B cell (primary cell): ENCODE data around the gene CFAP70. TPM values are rescaled to one million over a fixed set of nuclear protein-coding genes. Genes with fewer than 3 reads are reported as not detected.

ENCODE experiments used
- ATAC-seq: fragments of 200-7000 bp; cut with Tn5 transposase; one replicate; pipeline ENCODE4 v1.10.0; 2021; ENCODE audit warnings: low read depth, mild to moderate bottlenecking, moderate number of reproducible peaks, moderate library complexity
- CTCF ChIA-PET: fragments of 350-600 bp; sonication (Branson Sonifier 250); formaldehyde crosslinking; loops from one replicate; lab custom pipeline; 2021; ENCODE audit warnings: antibody characterized with exemption, inconsistent platforms; lab: Charles Lee
- POLR2A ChIA-PET: fragments of 350-600 bp; sonication (Branson Sonifier 250); formaldehyde crosslinking; loops from one replicate; lab custom pipeline; 2021; ENCODE audit warnings: antibody characterized with exemption; lab: Charles Lee
- DNase-seq: peaks from one replicate; pipeline ENCODE4 v3.0.0; 2013
- H2AFZ ChIP-seq: 2 replicates; pipeline ENCODE4 v1.6.1; 2012; ENCODE audit warnings: mild to moderate bottlenecking, low read depth, low read length; ENCODE audit not compliant: insufficient read depth, poor library complexity, severe bottlenecking
- H3K27ac ChIP-seq, 2 donors: 1 replicate in 1 of 2; 2 replicates in 1 of 2; pipeline ENCODE4 v1.5.1; 2012 to 2013; ENCODE audit warnings: low read length in 2 of 2, mild to moderate bottlenecking in 2 of 2, moderate library complexity in 1 of 2
- H3K27me3 ChIP-seq, 4 experiments: fragments of 200-600 bp in 1 of 4; sonication (generic) in 1 of 4; replicated peaks in 1 of 4; 1 replicate in 2 of 4; 2 replicates in 2 of 4; pipeline versions ENCODE4 v1.6.1 to v1.7.0; 2013 to 2016; ENCODE audit warnings: low read length in 3 of 4, mild to moderate bottlenecking in 2 of 4, mixed read lengths in 1 of 4, moderate library complexity in 1 of 4; ENCODE audit not compliant: insufficient read depth in 4 of 4, control insufficient read depth in 3 of 4; ENCODE audit errors: control extremely low read depth in 1 of 4
- H3K36me3 ChIP-seq, 2 experiments: replicated peaks in 1 of 2; 1 replicate in 1 of 2; 2 replicates in 1 of 2; pipeline versions ENCODE4 v1.6.1 to v1.7.1; 2013; ENCODE audit warnings: low read length in 1 of 2; ENCODE audit not compliant: insufficient read depth in 2 of 2, control insufficient read depth in 1 of 2; ENCODE audit errors: control extremely low read depth in 1 of 2, extremely low read depth in 1 of 2
- H3K4me1 ChIP-seq, 2 donors: fragments of 200-600 bp in 1 of 2; sonication (generic) in 1 of 2; 1 replicate in 1 of 2; 2 replicates in 1 of 2; pipeline versions ENCODE4 v1.5.1 to v1.6.1; 2013 to 2017; ENCODE audit warnings: low read length in 2 of 2; ENCODE audit not compliant: control insufficient read depth in 2 of 2, insufficient read depth in 2 of 2
- H3K4me2 ChIP-seq: replicated peaks from 2 replicates; pipeline ENCODE3; 2012; ENCODE audit warnings: mild to moderate bottlenecking, low read depth, low read length; ENCODE audit not compliant: poor library complexity, severe bottlenecking
- H3K4me3 ChIP-seq, 5 experiments: fragments of 200-600 bp in 1 of 5; sonication (generic) in 1 of 5; 1 replicate in 3 of 5; 2 replicates in 2 of 5; pipeline versions ENCODE4 v1.5.1 to v1.7.0; 2011 to 2016; ENCODE audit warnings: low read length in 4 of 5, mild to moderate bottlenecking in 4 of 5, low read depth in 2 of 5, control low read depth in 1 of 5, moderate library complexity in 1 of 5; ENCODE audit not compliant: insufficient read depth in 1 of 5; ENCODE audit errors: control extremely low read depth in 1 of 5, extremely low read depth in 1 of 5
- H3K79me2 ChIP-seq: fragments of 200-600 bp; sonication (generic); one replicate; pipeline ENCODE4 v1.6.0; 2016; ENCODE audit warnings: low read length; ENCODE audit not compliant: control insufficient read depth, insufficient read depth
- H3K9ac ChIP-seq: fragments of 200-600 bp; sonication (generic); 2 replicates; pipeline ENCODE4 v1.6.1; 2017; ENCODE audit warnings: mild to moderate bottlenecking, low read length, moderate library complexity
- H3K9me3 ChIP-seq, 3 donors: one replicate each; pipeline versions ENCODE4 v1.6.1 to v1.7.1; 2013; ENCODE audit warnings: low read length in 2 of 3; ENCODE audit not compliant: control insufficient read depth in 2 of 3, insufficient read depth in 1 of 3; ENCODE audit errors: control extremely low read depth in 1 of 3
- H4K20me1 ChIP-seq: 2 replicates; pipeline ENCODE4 v1.6.0; 2012; ENCODE audit warnings: mild to moderate bottlenecking, low read length; ENCODE audit not compliant: insufficient read depth, control insufficient read depth, poor library complexity, severe bottlenecking
- H3K27ac Mint-ChIP-seq: one replicate; pipeline ENCODE4 v1.8.0; 2021; ENCODE audit warnings: mixed read lengths
- H3K27me3 Mint-ChIP-seq: one replicate; pipeline ENCODE4 v1.8.0; 2021; ENCODE audit warnings: mixed read lengths
- H3K4me1 Mint-ChIP-seq: one replicate; pipeline ENCODE4 v1.8.0; 2021; ENCODE audit warnings: mixed read lengths
- H3K4me3 Mint-ChIP-seq: one replicate; pipeline ENCODE4 v1.8.0; 2021; ENCODE audit warnings: mixed read lengths
- H3K9me3 Mint-ChIP-seq: one replicate; pipeline ENCODE4 v1.8.0; 2022; ENCODE audit warnings: mixed read lengths; ENCODE audit not compliant: insufficient read depth
- EZH2 ChIP-seq: IDR thresholded peaks from 2 replicates; pipeline ENCODE4 v1.6.1; 2012; ENCODE audit warnings: borderline replicate concordance, low read depth, mild to moderate bottlenecking, moderate library complexity, low read length; ENCODE audit not compliant: insufficient read depth, poor library complexity, severe bottlenecking
- WGBS: methylation state at CpG from one replicate; pipeline ENCODE4 v1.1.5; 2013; ENCODE audit warnings: missing lambda C conversion rate; ENCODE audit not compliant: insufficient coverage; 5-methylcytosine and 5-hydroxymethylcytosine counted together
- intact Hi-C: fragments of 100-400 bp; cut with micrococcal nuclease; formaldehyde crosslinking; loops from one replicate; pipeline ENCODE4 v1.10.0; 2022
- polyA plus RNA-seq: library from polyadenylated mRNA; depleted of rRNA; stranded (reverse); fragments of >200 nt; gene quantifications from 2 replicates; pipeline ENCODE4 v1.2.3, GENCODE V29; 2012
- total RNA-seq, 2 donors: library from RNA; stranded (reverse); fragments of 120-200 nt in 1 of 2; gene quantifications; 1 replicate in 1 of 2; 2 replicates in 1 of 2; pipeline versions ENCODE4 v1.2.3 to v1.2.4, GENCODE V29; 2013 to 2022
- TF ChIP-seq, protein P1 (sequence below): fragments of 200-600 bp; IDR thresholded peaks from one replicate; pipeline ENCODE4 v1.8.0; 2022; ENCODE audit warnings: antibody characterized with exemption, mild to moderate bottlenecking

CFAP70 gene
- total and polyA plus RNA-seq, 2 donors (not counting 1 experiment from before 2014, with no cell fraction given), result 1.6 to 3.6 TPM

- no peak overlapping the region for H2AFZ ChIP-seq
- no peaks in the 10 kb centered on the region for H4K20me1 ChIP-seq
- ChIA-PET POLR2A (no interaction called here), CTCF (interaction anchor here (0.7 kb wide), 1 partner anchor 174 kb away, joined by 3 read pairs; no protein-coding TSS in a partner anchor)
- no peaks in the 10 kb centered on the region for H3K79me2 ChIP-seq
- H3K4me1 Mint-ChIP-seq, result no peaks in the 10 kb centered on the region
- H3K36me3 ChIP-seq, result peaks cover 10 to 16% of the 10 kb centered on the region in 2 experiments
- no peak overlapping the region for H3K9ac ChIP-seq
- DNase-seq (no peak), ATAC-seq (no peak)
- intact Hi-C loops, result no loop called here
- no peak overlapping the region for H3K27ac Mint-ChIP-seq
- no peak overlapping the region for H3K4me2 ChIP-seq
- TF ChIP-seq, protein P1, sequence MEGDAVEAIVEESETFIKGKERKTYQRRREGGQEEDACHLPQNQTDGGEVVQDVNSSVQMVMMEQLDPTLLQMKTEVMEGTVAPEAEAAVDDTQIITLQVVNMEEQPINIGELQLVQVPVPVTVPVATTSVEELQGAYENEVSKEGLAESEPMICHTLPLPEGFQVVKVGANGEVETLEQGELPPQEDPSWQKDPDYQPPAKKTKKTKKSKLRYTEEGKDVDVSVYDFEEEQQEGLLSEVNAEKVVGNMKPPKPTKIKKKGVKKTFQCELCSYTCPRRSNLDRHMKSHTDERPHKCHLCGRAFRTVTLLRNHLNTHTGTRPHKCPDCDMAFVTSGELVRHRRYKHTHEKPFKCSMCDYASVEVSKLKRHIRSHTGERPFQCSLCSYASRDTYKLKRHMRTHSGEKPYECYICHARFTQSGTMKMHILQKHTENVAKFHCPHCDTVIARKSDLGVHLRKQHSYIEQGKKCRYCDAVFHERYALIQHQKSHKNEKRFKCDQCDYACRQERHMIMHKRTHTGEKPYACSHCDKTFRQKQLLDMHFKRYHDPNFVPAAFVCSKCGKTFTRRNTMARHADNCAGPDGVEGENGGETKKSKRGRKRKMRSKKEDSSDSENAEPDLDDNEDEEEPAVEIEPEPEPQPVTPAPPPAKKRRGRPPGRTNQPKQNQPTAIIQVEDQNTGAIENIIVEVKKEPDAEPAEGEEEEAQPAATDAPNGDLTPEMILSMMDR, result no peak
- TF ChIP-seq EZH2, result no peak
- H3K4me3 ChIP-seq, result no peak overlapping the region
- H3K4me3 Mint-ChIP-seq, result no peak overlapping the region
- H3K4me1 ChIP-seq, result no peaks in the 10 kb centered on the region
- 100% methylated on average over 4 of the region's 8 CpGs for WGBS
- H3K9me3 ChIP-seq, result no peaks in the 10 kb centered on the region
- H3K9me3 Mint-ChIP-seq, result no peaks in the 10 kb centered on the region
- no peak overlapping the region for H3K27ac ChIP-seq
- no peaks in the 10 kb centered on the region for H3K27me3 ChIP-seq
- H3K27me3 Mint-ChIP-seq, result no peaks in the 10 kb centered on the region
Observed at GRCh38 chr10:73232887-73233286, 125.8 kb downstream of the CFAP70 start.

DNA sequence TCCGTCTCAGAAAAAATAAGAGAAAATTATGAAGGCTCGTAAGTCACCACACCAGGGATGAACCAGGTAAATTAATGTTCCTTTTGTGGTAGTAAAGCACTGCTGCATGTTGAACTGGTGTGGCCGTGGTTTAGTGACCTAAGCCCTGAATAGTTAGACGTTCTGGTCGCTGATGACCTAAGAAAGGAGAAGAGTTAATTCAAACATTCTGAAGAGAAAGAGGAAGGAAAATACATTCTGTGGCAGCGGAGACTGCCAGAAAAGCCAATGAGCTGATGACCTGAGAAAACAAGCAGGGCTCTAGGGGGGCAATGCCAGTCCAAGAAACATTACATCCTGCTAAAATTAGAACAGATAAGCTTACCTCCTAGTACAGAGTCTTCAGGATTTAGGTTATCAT, 129.1 kb downstream of the CFAP70 start:
- H3K27ac Mint-ChIP-seq, result no peak overlapping the region
- H3K4me1 Mint-ChIP-seq, result no peaks in the 10 kb centered on the region
- POLR2A ChIA-PET, result no interaction called here

More for the DNA sequence above, 129.1 kb downstream of the CFAP70 start:
- Histone ChIP-seq H3K36me3 (peaks cover 6 to 9% of the 10 kb centered on the region in 2 experiments), H3K4me1 (no peaks in the 10 kb centered on the region), H3K79me2 (no peaks in the 10 kb centered on the region), H4K20me1 (no peaks in the 10 kb centered on the region), H3K4me3 (no peak overlapping the region), H3K4me2 (no peak overlapping the region), H3K27ac (no peak overlapping the region), H2AFZ (no peak overlapping the region), H3K27me3 (no peaks in the 10 kb centered on the region), H3K9me3 (no peaks in the 10 kb centered on the region), H3K9ac (no peak overlapping the region)
- CTCF ChIA-PET, result interaction anchor here (0.6 kb wide), 1 partner anchor 350 kb away, joined by 5 read pairs; no protein-coding TSS in a partner anchor
- no peaks in the 10 kb centered on the region for H3K27me3 Mint-ChIP-seq
- intact Hi-C loops, result no loop called here
- H3K9me3 Mint-ChIP-seq, result no peaks in the 10 kb centered on the region
- DNase-seq (no peak), ATAC-seq (no peak)
- H3K4me3 Mint-ChIP-seq, result no peak overlapping the region
- TF ChIP-seq EZH2, result no peak
- TF ChIP-seq, protein P1, result no peak
- WGBS, result 50% methylated on average over 5 of the region's 6 CpGs
